Activated CD8-positive, alpha-beta T cell treated with anti-CD3 and anti-CD28 coated beads for 36 hours (primary cell): ENCODE results near the gene LCE1A. TPM values are rescaled to one million over a fixed set of nuclear protein-coding genes. Genes with fewer than 3 reads are reported as not detected.

Experiments
- ATAC-seq: fragments of 200-7000 bp; cut with Tn5 transposase; one replicate; pipeline ENCODE4 v1.10.0; 2021; ENCODE audit warnings: mild to moderate bottlenecking, moderate library complexity
- CTCF ChIA-PET: fragments of 350-600 bp; sonication (Branson Sonifier 250); formaldehyde crosslinking; loops from one replicate; lab custom pipeline; 2021; ENCODE audit warnings: antibody characterized with exemption; lab: Charles Lee
- POLR2A ChIA-PET: fragments of 350-600 bp; sonication (Branson Sonifier 250); formaldehyde crosslinking; loops from one replicate; lab custom pipeline; 2021; ENCODE audit warnings: antibody characterized with exemption; lab: Charles Lee
- DNase-seq: peaks from one replicate; pipeline ENCODE4 v3.0.0-alpha.2; 2020
- H3K27ac Mint-ChIP-seq: one replicate; pipeline ENCODE4 v1.8.0; 2021; ENCODE audit warnings: mild to moderate bottlenecking, mixed read lengths
- H3K27me3 Mint-ChIP-seq: one replicate; pipeline ENCODE4 v1.8.0; 2021; ENCODE audit warnings: mixed read lengths
- H3K36me3 Mint-ChIP-seq: one replicate; pipeline ENCODE4 v1.8.0; 2021; ENCODE audit warnings: low read depth, mixed read lengths
- H3K4me1 Mint-ChIP-seq: one replicate; pipeline ENCODE4 v1.8.0; 2021; ENCODE audit warnings: low read depth, mixed read lengths
- H3K4me3 Mint-ChIP-seq: one replicate; pipeline ENCODE4 v1.8.0; 2021; ENCODE audit warnings: mild to moderate bottlenecking, moderate library complexity, mixed read lengths
- H3K9me3 Mint-ChIP-seq: one replicate; pipeline ENCODE4 v1.8.0; 2021; ENCODE audit warnings: mixed read lengths
- CTCF ChIP-seq: fragments of 200-600 bp; IDR thresholded peaks from one replicate; pipeline ENCODE4 v1.8.0; 2022; ENCODE audit warnings: antibody characterized with exemption, mild to moderate bottlenecking
- intact Hi-C: fragments of 100-400 bp; cut with micrococcal nuclease; formaldehyde crosslinking; loops from one replicate; pipeline ENCODE4 v1.10.0; 2022
- total RNA-seq, 2 experiments: library from RNA; stranded (reverse); gene quantifications; one replicate each; pipeline ENCODE4 v1.2.3, GENCODE V29; 2021

The LCE1A gene
- total RNA-seq, 2 experiments from 2014 or later: not detected

- H3K4me3 Mint-ChIP-seq: no peak overlapping the region
- intact Hi-C loops: no loop called here
- no peaks in the 10 kb centered on the region for H3K9me3 Mint-ChIP-seq
Measured at GRCh38 chr1:152855661-152856060, 28.4 kb downstream of the LCE1A start.

GRCh38 chr1:152858062-152858461 is 30.8 kb downstream of the LCE1A start:
- intact Hi-C loops: no loop called here
- no peak for TF ChIP-seq CTCF
- DNase-seq (no peak), ATAC-seq (no peak)
- ChIA-PET CTCF (no interaction called here), POLR2A (no interaction called here)
- H3K27me3 Mint-ChIP-seq: peaks cover 6% of the 10 kb centered on the region
- H3K4me3 Mint-ChIP-seq: no peak overlapping the region
- H3K36me3 Mint-ChIP-seq: no peaks in the 10 kb centered on the region
- H3K4me1 Mint-ChIP-seq: no peaks in the 10 kb centered on the region
- no peaks in the 10 kb centered on the region for H3K9me3 Mint-ChIP-seq
- H3K27ac Mint-ChIP-seq: no peak overlapping the region

More at GRCh38 chr1:152855661-152856060, 28.4 kb downstream of the LCE1A start:
- no peaks in the 10 kb centered on the region for H3K36me3 Mint-ChIP-seq
- H3K4me1 Mint-ChIP-seq: no peaks in the 10 kb centered on the region
- ATAC-seq: no peak
- H3K27ac Mint-ChIP-seq: no peak overlapping the region
- CTCF ChIA-PET: interaction anchor here (1.2 to 1.5 kb wide), 2 partner anchors 14 to 15 kb away, joined by 4 read pairs; no protein-coding TSS in a partner anchor
- no peak for TF ChIP-seq CTCF
- no peak for DNase-seq
- POLR2A ChIA-PET: no interaction called here
- peaks cover 6% of the 10 kb centered on the region for H3K27me3 Mint-ChIP-seq

GRCh38 chr1:152859696-152860095 is 32.4 kb downstream of the LCE1A start, which contains the start of gene LCE7A:
TSS of gene LCE7A (plus strand) at chr1:152859996. CDS start at chr1:152860698, 702 bp downstream.
- intact Hi-C loops: no loop called here
- DNase-seq (no peak), ATAC-seq (no peak)
- ChIA-PET POLR2A (interaction anchor here (0.6 kb wide), 1 partner anchor 137 kb away, joined by 3 read pairs; no protein-coding TSS in a partner anchor), CTCF (no interaction called here)
- Mint-ChIP-seq H3K4me3 (no peak within 1 kb of the TSS), H3K36me3 (no peaks in the 10 kb centered on the region), H3K27ac (no peak within 1 kb of the TSS), H3K27me3 (peaks cover 6% of the 10 kb centered on the region), H3K9me3 (no peaks in the 10 kb centered on the region), H3K4me1 (no peaks in the 10 kb centered on the region)
- TF ChIP-seq CTCF: no peak

- Mint-ChIP-seq H3K27me3 (peaks cover 6% of the 10 kb centered on the region), H3K36me3 (no peaks in the 10 kb centered on the region), H3K4me1 (no peaks in the 10 kb centered on the region), H3K27ac (no peak overlapping the region), H3K9me3 (no peaks in the 10 kb centered on the region), H3K4me3 (no peak overlapping the region)
- intact Hi-C loops: no loop called here
- ATAC-seq: no peak
- no peak for TF ChIP-seq CTCF
- CTCF ChIA-PET: interaction anchor here (0.8 kb wide), 2 partner anchors 10 to 206 kb away, joined by 4 to 6 read pairs; no protein-coding TSS in a partner anchor
- DNase-seq: no peak
- POLR2A ChIA-PET: interaction anchor here (0.6 kb wide), 1 partner anchor 137 kb away, joined by 3 read pairs; no protein-coding TSS in a partner anchor
Measured at GRCh38 chr1:152860129-152860528, 32.9 kb downstream of the LCE1A start.

- intact Hi-C loops: no loop called here
- no peak for DNase-seq
- Mint-ChIP-seq H3K27ac (no peak overlapping the region), H3K36me3 (no peaks in the 10 kb centered on the region), H3K9me3 (no peaks in the 10 kb centered on the region), H3K4me1 (no peaks in the 10 kb centered on the region), H3K4me3 (no peak overlapping the region), H3K27me3 (peaks cover 4% of the 10 kb centered on the region)
- no peak for TF ChIP-seq CTCF
- POLR2A ChIA-PET: no interaction called here
- ATAC-seq: no peak
- CTCF ChIA-PET: no interaction called here
Measured at GRCh38 chr1:152861374-152861773, 34.1 kb downstream of the LCE1A start.
